ENCODE data around the gene JUP. TPM values are rescaled to one million over a fixed set of nuclear protein-coding genes. Genes with fewer than 3 reads are reported as not detected.

Gene JUP
- total RNA-seq, 2 experiments from 2014 or later: 1.5 to 1.8 TPM

DNA sequence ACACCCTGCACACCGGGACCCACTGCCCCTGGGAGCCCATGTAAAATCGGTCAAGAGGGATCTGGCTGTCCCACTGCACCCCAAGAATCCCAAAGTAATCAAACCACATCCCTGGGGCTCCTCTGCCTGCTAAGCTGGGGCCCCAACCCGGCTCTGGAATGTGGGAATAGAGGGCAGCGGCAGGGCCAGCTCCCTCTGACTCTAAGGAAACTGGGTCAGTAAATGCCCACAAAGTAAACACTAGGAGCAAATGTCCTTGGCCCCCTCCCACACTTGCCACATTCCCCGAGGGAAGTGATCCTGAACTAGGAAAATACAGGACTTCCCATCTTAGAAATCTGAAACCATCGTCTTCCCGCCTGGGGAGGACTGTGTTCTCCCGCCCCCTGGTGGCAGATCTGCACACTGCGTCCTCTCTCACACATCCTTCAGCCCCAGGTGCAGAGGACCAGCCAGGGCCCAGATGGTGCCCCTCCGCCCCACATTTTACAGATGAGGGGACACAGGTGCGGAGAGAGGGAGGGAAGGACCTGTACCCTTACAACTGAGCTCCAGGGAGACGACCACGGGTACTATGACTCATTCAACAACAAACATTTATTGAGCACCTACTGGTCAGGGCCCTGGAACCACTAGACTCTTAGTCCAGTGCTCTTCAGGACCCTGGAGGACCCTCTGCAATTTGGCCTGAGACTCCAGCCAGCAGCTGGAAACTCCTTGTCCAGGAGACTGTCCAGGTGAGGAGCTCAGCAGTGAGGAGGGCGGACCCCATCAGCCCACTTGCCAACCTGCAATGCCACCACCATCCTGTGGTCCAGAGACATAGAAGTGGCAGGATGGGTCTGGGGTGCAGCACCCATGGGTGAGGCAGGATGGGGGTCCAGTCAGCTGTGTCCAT, 15.1 kb upstream of the JUP start:
- H3K9me3 Mint-ChIP-seq: no peaks in the 10 kb centered on the region

DNA sequence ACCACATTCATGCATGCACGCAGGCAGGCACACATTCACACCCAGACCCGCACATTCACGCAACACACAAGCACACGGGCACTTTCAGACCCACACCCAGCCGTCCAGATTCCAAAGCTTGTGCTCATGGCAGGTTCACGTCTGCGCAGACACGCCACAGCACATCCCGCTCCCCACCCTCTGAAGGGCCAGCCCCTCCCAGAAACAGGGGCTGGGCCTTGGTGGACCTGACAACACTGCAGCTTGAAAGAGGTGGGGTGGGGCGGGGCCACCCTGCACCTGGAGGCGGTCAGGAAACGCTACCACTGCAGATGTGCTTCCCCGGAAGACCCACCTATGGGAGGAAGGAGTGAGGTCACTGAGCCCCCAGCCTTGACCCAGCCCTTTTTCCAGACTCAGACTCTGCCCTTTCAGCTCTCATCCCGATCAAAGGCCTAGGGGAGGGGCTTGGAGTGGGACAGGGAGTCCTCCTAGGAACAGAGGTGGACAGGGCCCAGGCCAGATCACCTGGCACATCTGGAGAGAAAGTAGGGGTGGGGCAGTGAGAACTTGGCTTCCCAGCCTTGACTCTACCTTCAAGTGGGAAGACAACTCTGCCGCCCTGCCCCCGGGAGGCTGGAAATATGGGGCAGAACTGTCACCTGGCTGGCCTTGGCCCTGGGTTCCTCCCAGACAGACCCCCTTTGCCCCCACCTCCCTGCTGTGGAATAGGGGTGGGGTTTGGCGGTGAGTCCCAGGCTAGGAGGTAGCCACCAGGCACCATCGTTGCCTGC, 14.3 kb upstream of the JUP start:
- Mint-ChIP-seq H3K4me1 (ENCODE audit: low read depth) (peaks cover 3% of the 10 kb centered on the region), H3K36me3 (ENCODE audit: low read depth) (no peaks in the 10 kb centered on the region), H3K4me3 (no peak overlapping the region), H3K27ac (no peak overlapping the region), H3K9me3 (no peaks in the 10 kb centered on the region), H3K27me3 (no peaks in the 10 kb centered on the region)
- ATAC-seq (peak; percentile 26), DNase-seq (no peak)
- POLR2A ChIA-PET: interaction anchor here (0.6 to 1.0 kb wide), 3 partner anchors 55 to 1289 kb away, joined by 3 read pairs; no protein-coding TSS in a partner anchor
- CTCF ChIA-PET: interaction anchor here (0.6 to 10.0 kb wide), 26 partner anchors 10 to 118 kb away, joined by 3 to 97 read pairs (median 6); partner anchors contain the start of genes ACLY, EIF1, HAP1 and JUP
- intact Hi-C loops (cut with micrococcal nuclease): loop anchor here (2.0 kb wide), 1 partner anchor 62 kb away; no protein-coding TSS in a partner anchor
- TF ChIP-seq, protein P1, sequence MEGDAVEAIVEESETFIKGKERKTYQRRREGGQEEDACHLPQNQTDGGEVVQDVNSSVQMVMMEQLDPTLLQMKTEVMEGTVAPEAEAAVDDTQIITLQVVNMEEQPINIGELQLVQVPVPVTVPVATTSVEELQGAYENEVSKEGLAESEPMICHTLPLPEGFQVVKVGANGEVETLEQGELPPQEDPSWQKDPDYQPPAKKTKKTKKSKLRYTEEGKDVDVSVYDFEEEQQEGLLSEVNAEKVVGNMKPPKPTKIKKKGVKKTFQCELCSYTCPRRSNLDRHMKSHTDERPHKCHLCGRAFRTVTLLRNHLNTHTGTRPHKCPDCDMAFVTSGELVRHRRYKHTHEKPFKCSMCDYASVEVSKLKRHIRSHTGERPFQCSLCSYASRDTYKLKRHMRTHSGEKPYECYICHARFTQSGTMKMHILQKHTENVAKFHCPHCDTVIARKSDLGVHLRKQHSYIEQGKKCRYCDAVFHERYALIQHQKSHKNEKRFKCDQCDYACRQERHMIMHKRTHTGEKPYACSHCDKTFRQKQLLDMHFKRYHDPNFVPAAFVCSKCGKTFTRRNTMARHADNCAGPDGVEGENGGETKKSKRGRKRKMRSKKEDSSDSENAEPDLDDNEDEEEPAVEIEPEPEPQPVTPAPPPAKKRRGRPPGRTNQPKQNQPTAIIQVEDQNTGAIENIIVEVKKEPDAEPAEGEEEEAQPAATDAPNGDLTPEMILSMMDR (IDR thresholded peaks at IDR 0.05): no peak

More for the DNA sequence above, 15.1 kb upstream of the JUP start:
- Mint-ChIP-seq H3K27me3 (no peaks in the 10 kb centered on the region), H3K36me3 (ENCODE audit: low read depth) (no peaks in the 10 kb centered on the region), H3K4me3 (no peak overlapping the region), H3K27ac (no peak overlapping the region), H3K4me1 (ENCODE audit: low read depth) (peaks cover 3% of the 10 kb centered on the region)
- POLR2A ChIA-PET: interaction anchor here (0.9 to 1.2 kb wide), 5 partner anchors 41 to 112 kb away, joined by 3 to 4 read pairs (median 3); no protein-coding TSS in a partner anchor
- CTCF ChIA-PET: interaction anchor here (0.6 to 10.0 kb wide), 34 partner anchors 9 to 117 kb away, joined by 3 to 97 read pairs (median 4); partner anchors contain the start of genes ACLY, EIF1, HAP1 and JUP
- intact Hi-C loops (cut with micrococcal nuclease): loop anchor here (2.0 kb wide), 1 partner anchor 63 kb away; no protein-coding TSS in a partner anchor
- ATAC-seq (peak; percentile 96), DNase-seq (peak; percentile 86)
- TF ChIP-seq, protein P1 (IDR thresholded peaks at IDR 0.05): peak; percentile 95

DNA sequence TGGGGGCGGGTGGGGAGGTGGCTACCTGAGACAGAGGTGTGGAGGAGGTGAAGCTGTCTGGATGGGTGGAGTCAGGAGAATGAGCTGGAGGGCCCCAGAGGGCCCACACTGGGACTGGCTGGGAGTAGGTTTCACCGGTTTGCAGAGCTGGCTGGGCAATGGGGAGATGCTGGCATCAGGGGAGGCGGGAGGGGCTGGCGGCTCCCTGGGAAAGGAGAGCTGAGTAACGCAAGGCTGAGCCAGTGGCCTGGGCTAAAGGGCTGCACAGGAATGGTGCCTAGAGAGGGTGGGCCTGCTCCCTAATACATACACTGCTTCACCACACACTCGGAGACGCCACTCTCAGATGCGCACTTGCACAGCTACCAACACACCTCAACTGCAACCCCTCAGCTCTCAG, 12.9 kb upstream of the JUP start:
- H3K9me3 Mint-ChIP-seq: no peaks in the 10 kb centered on the region
- intact Hi-C loops (cut with micrococcal nuclease): no loop called here
- H3K36me3 Mint-ChIP-seq (ENCODE audit: low read depth): no peaks in the 10 kb centered on the region
- no peak for ATAC-seq
- ChIA-PET CTCF (interaction anchor here (0.9 to 10.0 kb wide), 6 partner anchors 11 to 103 kb away, joined by 3 to 97 read pairs (median 20); partner anchors contain the start of genes HAP1, JUP and P3H4), POLR2A (interaction anchor here (1.0 kb wide), 1 partner anchor 9 kb away, joined by 3 read pairs; no protein-coding TSS in a partner anchor)
- DNase-seq: no peak
- no peak overlapping the region for H3K27ac Mint-ChIP-seq
- peaks cover 3% of the 10 kb centered on the region for H3K4me1 Mint-ChIP-seq (ENCODE audit: low read depth)
- H3K27me3 Mint-ChIP-seq: no peaks in the 10 kb centered on the region
- TF ChIP-seq, protein P1 (IDR thresholded peaks at IDR 0.05): no peak
- H3K4me3 Mint-ChIP-seq: no peak overlapping the region

DNA sequence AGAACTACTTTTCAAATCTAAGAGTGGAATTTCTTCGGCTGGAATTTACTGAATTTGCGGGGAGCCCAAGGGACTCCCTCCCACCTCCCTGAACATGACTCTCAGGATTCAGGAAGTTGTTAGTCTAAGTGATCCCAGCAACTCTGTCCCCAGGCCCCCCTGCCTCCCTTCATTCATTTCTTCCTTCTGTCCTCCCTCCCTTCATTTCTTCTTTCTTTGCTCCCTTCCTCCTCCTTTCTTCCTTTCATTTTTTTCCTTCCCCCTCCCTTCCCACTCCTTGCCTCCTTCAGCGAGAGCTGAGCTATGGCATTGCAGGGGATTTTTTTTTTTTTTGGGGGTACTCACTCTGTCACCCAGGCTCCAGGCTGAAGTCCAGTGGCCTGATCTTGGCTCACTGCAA, 10.9 kb upstream of the JUP start:
- H3K36me3 Mint-ChIP-seq (ENCODE audit: low read depth): no peaks in the 10 kb centered on the region
- H3K4me3 Mint-ChIP-seq: no peak overlapping the region
- DNase-seq (no peak), ATAC-seq (no peak)
- ChIA-PET POLR2A (interaction anchor here (1.5 kb wide), 1 partner anchor 11 kb away, joined by 5 read pairs; the partner anchor contains the start of gene JUP), CTCF (interaction anchor here (3.0 kb wide), 1 partner anchor 60 kb away, joined by 14 read pairs; no protein-coding TSS in a partner anchor)
- intact Hi-C loops (cut with micrococcal nuclease): no loop called here
- no peaks in the 10 kb centered on the region for H3K9me3 Mint-ChIP-seq
- H3K4me1 Mint-ChIP-seq (ENCODE audit: low read depth): peaks cover 3% of the 10 kb centered on the region
- no peak overlapping the region for H3K27ac Mint-ChIP-seq
- no peaks in the 10 kb centered on the region for H3K27me3 Mint-ChIP-seq
- TF ChIP-seq, protein P1 (IDR thresholded peaks at IDR 0.05): no peak
